Measurements from ENCODE around the gene PXDN.
"Not testable (repeated sequence)": the region's sequence is repeated elsewhere in the genome, so short reads cannot be mapped to it uniquely, and the experiment has no call there.

The PXDN gene

GRCh38 chr2:1741851-1742250, 2.5 kb downstream of the PXDN start:
- DNase-seq: no peak

- no peak for DNase-seq
These were observed 3.4 kb downstream of the PXDN start for GRCh38 chr2:1740716-1741589.

- no peak for DNase-seq
These were observed 4.2 kb downstream of the PXDN start for GRCh38 chr2:1739961-1740715.

DNA sequence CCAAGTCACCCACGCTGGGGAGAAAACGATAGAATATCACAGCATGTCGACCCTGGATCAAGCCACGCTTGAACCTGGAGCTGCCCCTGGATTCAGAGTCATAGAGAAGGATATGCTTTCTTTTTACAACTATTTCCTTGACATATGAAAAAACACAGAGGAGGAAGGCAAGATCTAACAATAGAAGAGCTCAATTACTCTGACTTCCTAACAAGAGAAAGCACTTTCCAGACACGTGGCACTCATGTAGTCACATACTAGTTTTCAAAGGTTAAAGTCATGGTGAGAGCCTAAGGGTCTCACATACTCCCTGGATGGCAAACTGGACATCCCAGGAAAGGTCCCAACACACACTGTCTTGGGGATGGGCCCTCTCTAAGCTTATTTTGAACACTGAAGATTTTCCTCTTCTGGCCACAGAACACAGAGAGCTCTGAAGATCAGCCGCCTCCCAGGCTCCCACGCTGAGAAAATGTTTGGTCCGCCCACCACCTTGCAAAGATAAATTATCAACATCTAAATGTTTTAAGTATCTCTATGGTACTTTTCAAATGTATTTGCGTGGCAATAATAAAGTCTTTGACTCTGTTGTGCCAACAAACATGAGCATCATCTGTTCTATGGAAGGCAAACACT, 4.9 kb downstream of the PXDN start:
- DNase-seq: no peak

GRCh38 chr2:1738646-1739302, 5.5 kb downstream of the PXDN start:
- DNase-seq: no peak

- no peak for DNase-seq
These were observed 6.2 kb downstream of the PXDN start for GRCh38 chr2:1738163-1738562.

DNA sequence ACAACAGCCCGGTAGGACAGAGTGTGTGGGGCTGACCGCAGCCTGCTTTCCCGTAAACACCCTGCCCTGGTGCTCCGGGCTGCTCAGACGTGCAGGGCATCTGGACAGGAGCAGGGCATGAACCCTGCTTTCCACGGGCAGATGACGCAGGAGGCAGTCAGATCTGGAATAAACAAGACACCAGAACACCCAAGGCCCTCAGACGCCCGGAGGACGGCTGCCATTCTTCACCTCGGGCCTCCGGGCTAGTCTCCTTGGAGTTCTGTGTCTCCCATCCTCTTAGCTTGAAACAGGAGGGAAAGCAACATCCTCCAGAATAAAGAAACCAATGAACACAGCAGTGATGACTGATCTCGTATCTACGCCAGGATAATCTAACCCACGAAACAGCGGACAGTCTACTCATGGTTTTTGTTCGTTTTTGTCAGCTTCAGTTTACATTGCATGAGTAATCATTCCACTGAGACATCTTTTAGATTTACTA, 7.3 kb downstream of the PXDN start:
- no peak for DNase-seq

DNA sequence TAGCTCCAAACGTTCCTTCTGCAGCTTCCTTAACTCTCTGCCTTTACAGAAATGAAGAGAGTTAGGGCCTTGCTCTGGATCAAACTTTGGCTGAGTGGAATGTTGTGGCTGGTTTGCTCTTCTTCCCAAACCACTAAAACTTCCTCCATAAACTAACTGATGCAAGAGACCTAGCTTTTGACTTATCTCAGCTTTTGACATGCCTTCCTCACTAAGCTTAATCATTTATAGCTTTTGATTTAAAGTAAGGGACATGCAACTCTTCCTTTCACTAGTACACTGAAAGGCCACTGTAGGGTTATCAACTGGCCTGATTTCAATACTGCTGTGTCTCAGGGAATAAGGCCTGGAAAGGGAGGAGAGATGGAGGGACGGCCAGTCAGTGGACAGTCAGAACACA, 8.3 kb downstream of the PXDN start:
- no peak for DNase-seq

DNA sequence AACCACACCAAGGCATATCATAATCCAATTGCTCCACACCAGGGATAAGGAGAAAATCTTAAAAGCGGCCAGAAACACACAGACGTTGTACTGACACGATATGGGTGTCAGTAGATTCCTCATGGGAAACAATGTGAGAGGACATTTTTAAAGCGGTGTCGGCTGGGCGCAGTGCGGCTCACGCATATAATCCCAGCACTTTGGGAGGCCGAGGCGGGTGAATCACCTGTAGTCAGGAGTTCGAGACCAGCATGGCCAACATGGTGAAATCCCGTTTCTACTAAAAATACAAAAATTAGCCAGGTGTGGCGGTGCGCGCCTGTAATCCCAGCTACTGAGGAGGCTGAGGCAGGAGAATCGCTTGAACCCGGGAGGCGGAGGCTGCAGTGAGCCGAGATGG, 11.0 kb downstream of the PXDN start:
- DNase-seq: not testable (repeated sequence)

DNA sequence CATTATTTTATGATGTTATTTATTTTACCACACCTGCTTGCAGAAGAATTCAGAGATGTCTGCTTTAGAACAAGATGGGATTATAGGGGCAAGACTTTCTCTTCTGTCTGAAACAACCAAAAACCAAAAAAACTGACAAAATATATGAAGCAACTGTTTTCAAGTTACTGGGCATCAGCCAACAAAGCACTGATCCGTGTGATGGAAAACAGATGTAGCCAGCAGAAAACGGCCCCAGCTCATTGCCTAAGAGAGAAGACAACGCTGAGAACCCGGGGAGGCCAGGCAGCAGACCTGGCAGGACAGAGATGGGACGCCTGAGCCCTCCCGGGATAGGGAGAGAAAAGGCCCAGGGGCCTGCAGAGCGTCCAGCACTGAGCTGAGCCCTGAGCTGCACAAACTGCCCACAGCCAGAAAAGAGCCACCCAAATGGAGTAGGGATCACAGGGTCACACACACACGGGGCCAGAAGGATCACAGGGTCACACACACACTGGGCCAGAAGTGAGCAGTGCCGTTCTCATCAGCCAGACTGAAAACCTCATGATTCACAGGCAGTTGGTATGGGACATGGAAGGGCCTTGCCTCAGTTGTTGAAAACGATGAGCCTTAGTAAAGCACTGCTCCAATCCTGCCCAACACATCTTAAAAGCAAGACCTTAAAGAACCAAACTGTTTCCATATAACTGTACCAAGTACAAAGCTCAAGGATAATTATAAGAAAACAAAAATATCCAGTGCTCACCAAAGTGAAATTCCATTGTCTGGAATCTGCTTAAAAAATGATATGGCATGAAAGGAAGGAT, 12.1 kb downstream of the PXDN start:
- DNase-seq: no peak

GRCh38 chr2:1731447-1731962, 12.8 kb downstream of the PXDN start:
- DNase-seq: no peak

DNA sequence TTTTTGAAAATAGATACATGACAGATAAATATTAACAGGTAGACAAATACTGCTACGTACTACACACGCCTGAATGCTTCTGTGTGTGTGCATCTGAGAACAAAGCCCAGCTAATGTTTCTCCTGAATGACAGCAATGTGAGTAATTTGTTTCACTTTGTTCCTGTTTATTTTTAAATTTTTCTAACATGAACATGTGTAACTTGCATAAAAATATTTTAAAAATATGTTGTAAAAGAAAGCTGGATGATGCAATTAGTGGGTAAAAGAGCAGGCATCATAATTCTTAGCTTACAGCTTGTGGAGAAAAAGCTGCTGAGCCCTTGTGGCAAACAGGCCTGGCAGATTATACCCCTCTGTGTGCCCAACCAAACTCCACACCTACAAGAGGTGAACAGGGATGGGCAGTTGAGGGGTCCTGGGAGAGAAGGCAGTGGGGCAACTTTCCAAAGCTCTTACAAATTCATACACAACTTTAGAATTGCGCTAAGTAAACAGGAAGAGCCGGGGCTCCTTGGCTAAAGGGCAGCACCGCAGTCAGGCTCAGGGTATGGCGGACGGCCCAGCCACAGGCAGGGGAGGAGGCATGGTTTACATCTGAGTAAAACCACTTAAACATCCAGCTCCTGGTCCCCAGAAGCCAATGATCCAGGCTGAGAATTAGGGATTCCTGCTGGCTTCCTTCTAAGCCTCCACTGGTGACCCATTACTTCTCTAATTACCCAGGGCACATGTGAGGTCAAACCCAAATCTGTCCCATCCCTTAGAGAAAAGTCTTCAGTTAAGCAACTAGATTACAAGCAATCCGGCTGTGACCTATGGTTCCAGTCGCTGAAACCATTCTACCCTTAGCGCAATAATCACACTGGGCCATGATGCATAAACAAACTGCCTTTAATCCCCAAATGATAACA, 14.0 kb downstream of the PXDN start:
- no peak for DNase-seq

DNA sequence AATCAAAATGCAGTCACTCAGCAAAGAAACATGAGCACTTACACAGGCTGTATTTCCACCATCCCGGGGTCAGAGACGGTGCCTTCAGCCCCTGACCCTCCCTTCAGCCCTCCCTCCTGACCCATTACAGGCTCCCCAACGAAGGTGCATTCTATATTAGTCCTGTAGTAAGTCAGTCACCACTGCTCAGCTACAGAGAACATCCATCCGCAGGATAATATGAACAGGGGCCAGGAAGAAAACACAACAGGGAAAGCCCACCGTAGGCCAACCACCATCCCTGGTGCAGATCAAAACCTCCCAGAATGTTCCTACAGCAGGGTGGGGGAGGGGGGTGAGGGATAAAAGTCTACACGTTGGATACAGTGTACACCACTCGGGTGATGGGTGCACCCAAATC, 15.1 kb downstream of the PXDN start:
- no peak for DNase-seq

GRCh38 chr2:1728821-1729220, 15.5 kb downstream of the PXDN start:
- DNase-seq: no peak

DNA sequence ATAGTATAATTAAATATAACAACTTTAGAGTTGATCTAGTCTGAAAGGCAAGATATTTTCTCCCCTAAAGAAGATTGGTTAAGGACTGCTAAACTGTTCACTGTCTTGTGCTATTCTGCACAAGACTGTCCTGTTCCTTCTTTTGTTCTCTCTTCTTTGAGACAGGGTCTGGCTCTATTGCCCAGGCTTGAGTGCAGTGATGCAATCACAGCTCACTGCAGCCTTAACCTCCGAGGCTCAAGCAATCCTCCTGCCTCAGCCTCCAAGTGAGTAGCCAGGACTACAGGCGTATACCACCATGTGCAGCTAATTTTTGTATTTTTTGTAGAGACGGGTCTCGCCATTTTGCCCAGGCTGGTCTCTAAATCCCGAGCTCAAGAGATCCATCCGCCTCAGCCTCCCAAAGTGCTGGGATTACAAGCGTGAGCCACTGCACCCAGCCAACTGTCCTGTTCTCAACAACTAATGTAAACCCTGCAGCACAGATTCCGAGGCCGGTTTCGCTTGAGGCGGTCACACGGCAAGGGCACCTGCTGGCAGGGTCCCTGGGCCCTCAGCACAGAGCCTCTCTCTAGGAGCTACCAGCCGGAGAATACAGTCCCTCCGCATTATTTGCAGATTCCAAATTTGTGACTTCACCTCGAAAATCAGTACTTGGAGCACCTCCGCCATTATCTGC, 16.4 kb downstream of the PXDN start:
- DNase-seq: no peak

GRCh38 chr2:1727101-1727771, 17.1 kb downstream of the PXDN start:
- no peak for DNase-seq

DNA sequence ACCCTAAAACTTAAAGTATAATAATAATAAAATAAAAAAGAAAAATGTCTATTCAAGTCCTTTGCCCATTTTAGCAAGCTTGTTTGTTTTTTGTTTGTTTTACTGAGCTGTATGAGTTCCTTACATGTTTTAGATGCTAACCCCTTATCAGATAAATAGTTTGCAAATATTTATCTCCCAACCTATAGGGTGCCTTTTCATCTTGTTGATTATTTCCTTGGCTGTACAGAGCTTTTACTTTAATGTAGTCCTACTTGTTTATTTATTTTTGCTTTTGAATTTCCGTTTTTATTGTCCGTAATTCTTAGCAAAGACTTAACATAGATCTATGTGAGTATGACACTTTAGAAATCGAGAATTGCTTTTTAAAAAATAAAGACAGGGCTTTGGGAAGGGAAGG, 17.8 kb downstream of the PXDN start:
- no peak for DNase-seq

GRCh38 chr2:1724351-1724750, 20.0 kb downstream of the PXDN start:
- not testable (repeated sequence) for DNase-seq

DNA sequence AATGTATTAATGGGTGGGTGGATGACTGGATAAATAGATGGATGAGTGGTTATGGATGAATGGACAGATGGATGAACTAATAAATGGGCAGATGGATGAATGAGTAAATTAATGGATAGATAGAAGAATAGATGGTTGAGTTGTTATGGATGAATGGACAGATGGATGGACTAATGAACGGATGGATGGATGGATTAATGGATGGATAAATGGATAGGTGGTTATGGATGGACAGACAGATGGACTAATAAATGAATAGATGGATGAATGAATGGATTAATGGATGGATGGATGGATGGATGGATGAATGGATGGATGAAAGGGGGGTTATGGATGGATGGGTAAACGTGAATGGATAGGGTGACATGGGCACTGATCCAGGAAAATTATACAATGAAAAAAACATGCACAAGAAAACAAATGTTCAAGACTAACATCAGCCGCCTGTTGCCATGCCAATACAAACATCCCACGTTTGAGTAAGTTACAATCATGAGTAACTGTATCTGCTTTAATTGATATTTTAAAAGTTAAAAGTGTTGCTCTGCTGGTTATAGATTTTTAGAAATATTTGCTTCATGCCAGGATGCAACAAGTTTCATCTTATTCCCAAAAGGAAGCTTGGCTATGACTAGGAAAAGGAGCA, 20.8 kb downstream of the PXDN start:
- no peak for DNase-seq
